ENCODE measurements around the gene VSIG4. TPM values are rescaled to one million over a fixed set of nuclear protein-coding genes. Genes with fewer than 3 reads are reported as not detected.

The VSIG4 gene
- total and polyA plus RNA-seq, 10 of the 15 experiments (the other 5 are each of a cell fraction or from before 2014, with no cell fraction given): 0.05 to 0.36 TPM; not detected in 8

DNA sequence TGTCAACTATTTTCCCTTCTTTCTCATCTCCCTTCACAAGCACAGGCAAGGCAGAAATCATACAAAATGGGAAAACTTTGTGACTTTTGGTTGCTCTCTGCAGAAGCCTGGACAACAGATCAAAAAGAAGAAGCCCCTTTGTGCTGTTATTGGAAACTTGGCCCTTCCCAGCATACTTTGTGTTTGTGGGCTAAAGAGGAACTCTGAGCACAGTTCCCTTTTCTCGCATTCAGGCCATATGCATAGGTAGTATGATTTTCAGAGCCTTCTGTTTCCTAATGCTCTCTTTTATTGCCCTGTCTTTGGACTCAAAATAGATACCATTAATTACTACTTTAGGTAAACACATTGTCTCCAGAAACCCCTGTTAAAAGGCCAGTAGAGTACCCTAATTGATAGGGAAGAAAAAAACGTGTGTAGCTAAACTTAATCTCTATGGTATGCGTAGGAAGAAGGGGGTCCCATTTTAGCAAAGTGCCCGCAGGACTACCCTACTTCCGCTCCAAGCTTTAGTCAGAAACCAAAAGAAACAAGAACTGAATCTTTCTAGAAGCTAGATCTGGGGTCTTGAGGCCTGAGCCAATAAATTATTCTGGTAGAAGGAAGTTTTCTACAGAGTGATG is 26.6 kb downstream of the VSIG4 start (continued):
- TF ChIP-seq, protein P1, sequence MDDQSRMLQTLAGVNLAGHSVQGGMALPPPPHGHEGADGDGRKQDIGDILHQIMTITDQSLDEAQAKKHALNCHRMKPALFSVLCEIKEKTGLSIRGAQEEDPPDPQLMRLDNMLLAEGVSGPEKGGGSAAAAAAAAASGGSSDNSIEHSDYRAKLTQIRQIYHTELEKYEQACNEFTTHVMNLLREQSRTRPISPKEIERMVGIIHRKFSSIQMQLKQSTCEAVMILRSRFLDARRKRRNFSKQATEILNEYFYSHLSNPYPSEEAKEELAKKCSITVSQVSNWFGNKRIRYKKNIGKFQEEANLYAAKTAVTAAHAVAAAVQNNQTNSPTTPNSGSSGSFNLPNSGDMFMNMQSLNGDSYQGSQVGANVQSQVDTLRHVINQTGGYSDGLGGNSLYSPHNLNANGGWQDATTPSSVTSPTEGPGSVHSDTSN (IDR thresholded peaks at IDR 0.05; ENCODE audit: insufficient replicate concordance, low read depth, low read length): no peak
- TF ChIP-seq, protein P2, sequence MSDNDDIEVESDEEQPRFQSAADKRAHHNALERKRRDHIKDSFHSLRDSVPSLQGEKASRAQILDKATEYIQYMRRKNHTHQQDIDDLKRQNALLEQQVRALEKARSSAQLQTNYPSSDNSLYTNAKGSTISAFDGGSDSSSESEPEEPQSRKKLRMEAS (IDR thresholded peaks at IDR 0.05; ENCODE audit: low read depth, low read length): no peak
- no peak for TF ChIP-seq HDAC6 (IDR thresholded peaks at IDR 0.05; ENCODE audit: unreplicated experiment)
- TF ChIP-seq, protein P3, sequence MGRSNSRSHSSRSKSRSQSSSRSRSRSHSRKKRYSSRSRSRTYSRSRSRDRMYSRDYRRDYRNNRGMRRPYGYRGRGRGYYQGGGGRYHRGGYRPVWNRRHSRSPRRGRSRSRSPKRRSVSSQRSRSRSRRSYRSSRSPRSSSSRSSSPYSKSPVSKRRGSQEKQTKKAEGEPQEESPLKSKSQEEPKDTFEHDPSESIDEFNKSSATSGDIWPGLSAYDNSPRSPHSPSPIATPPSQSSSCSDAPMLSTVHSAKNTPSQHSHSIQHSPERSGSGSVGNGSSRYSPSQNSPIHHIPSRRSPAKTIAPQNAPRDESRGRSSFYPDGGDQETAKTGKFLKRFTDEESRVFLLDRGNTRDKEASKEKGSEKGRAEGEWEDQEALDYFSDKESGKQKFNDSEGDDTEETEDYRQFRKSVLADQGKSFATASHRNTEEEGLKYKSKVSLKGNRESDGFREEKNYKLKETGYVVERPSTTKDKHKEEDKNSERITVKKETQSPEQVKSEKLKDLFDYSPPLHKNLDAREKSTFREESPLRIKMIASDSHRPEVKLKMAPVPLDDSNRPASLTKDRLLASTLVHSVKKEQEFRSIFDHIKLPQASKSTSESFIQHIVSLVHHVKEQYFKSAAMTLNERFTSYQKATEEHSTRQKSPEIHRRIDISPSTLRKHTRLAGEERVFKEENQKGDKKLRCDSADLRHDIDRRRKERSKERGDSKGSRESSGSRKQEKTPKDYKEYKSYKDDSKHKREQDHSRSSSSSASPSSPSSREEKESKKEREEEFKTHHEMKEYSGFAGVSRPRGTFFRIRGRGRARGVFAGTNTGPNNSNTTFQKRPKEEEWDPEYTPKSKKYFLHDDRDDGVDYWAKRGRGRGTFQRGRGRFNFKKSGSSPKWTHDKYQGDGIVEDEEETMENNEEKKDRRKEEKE (IDR thresholded peaks at IDR 0.05): no peak
- peak; percentile 72 for TF ChIP-seq NFIC (IDR thresholded peaks at IDR 0.05; ENCODE audit: low read depth, low read length)
- TF ChIP-seq CREM (IDR thresholded peaks at IDR 0.05; ENCODE audit: low read depth): no peak
- TF ChIP-seq IKZF2 (IDR thresholded peaks at IDR 0.05): peak; percentile 37 to 39; a peak in 2 of 4 replicates
- TF ChIP-seq TAF1 (IDR thresholded peaks at IDR 0.05; ENCODE audit: borderline replicate concordance, low read depth, low read length): no peak
- TF ChIP-seq, protein P4, sequence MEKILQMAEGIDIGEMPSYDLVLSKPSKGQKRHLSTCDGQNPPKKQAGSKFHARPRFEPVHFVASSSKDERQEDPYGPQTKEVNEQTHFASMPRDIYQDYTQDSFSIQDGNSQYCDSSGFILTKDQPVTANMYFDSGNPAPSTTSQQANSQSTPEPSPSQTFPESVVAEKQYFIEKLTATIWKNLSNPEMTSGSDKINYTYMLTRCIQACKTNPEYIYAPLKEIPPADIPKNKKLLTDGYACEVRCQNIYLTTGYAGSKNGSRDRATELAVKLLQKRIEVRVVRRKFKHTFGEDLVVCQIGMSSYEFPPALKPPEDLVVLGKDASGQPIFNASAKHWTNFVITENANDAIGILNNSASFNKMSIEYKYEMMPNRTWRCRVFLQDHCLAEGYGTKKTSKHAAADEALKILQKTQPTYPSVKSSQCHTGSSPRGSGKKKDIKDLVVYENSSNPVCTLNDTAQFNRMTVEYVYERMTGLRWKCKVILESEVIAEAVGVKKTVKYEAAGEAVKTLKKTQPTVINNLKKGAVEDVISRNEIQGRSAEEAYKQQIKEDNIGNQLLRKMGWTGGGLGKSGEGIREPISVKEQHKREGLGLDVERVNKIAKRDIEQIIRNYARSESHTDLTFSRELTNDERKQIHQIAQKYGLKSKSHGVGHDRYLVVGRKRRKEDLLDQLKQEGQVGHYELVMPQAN (conservative IDR thresholded peaks at IDR 0.05): no peak
- peak; percentile 52; the same call in 1 of the 2 replicates for TF ChIP-seq IKZF1 (conservative IDR thresholded peaks at IDR 0.05)
- TF ChIP-seq BCL11A (IDR thresholded peaks at IDR 0.05; ENCODE audit: low read depth, low read length): peak; percentile 38; the same call in 1 of the 2 replicates
- TF ChIP-seq EGR1 (IDR thresholded peaks at IDR 0.05; ENCODE audit: borderline replicate concordance in 1 of 2, low read depth in 2 of 2, low read length in 2 of 2): 0 out of 3 replicates have a peak, but pooled peaks of 1 of the 2 experiments have one; percentile 46
- TF ChIP-seq, protein P5, sequence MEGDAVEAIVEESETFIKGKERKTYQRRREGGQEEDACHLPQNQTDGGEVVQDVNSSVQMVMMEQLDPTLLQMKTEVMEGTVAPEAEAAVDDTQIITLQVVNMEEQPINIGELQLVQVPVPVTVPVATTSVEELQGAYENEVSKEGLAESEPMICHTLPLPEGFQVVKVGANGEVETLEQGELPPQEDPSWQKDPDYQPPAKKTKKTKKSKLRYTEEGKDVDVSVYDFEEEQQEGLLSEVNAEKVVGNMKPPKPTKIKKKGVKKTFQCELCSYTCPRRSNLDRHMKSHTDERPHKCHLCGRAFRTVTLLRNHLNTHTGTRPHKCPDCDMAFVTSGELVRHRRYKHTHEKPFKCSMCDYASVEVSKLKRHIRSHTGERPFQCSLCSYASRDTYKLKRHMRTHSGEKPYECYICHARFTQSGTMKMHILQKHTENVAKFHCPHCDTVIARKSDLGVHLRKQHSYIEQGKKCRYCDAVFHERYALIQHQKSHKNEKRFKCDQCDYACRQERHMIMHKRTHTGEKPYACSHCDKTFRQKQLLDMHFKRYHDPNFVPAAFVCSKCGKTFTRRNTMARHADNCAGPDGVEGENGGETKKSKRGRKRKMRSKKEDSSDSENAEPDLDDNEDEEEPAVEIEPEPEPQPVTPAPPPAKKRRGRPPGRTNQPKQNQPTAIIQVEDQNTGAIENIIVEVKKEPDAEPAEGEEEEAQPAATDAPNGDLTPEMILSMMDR (IDR thresholded peaks at IDR 0.05 in 2 of 3, conservative IDR thresholded peaks at IDR 0.05 in 1 of 3; ENCODE audit: control insufficient read depth in 2 of 3, extremely low read depth in 1 of 3, insufficient read depth in 1 of 3, low read depth in 3 of 3, low read length in 3 of 3): no peak
- TF ChIP-seq, protein P6, sequence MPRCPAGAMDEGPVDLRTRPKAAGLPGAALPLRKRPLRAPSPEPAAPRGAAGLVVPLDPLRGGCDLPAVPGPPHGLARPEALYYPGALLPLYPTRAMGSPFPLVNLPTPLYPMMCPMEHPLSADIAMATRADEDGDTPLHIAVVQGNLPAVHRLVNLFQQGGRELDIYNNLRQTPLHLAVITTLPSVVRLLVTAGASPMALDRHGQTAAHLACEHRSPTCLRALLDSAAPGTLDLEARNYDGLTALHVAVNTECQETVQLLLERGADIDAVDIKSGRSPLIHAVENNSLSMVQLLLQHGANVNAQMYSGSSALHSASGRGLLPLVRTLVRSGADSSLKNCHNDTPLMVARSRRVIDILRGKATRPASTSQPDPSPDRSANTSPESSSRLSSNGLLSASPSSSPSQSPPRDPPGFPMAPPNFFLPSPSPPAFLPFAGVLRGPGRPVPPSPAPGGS (IDR thresholded peaks at IDR 0.05; ENCODE audit: borderline replicate concordance, insufficient read depth, low read depth, low read length, poor library complexity, severe bottlenecking): no peak
- TF ChIP-seq BHLHE40 (IDR thresholded peaks at IDR 0.05; ENCODE audit: borderline replicate concordance in 1 of 2, low read depth in 2 of 2, low read length in 1 of 2): 0 out of 4 replicates have a peak, but pooled peaks have one; percentile 10 to 48
- no peak for TF ChIP-seq HDGF (IDR thresholded peaks at IDR 0.05)
- no peak for TF ChIP-seq MXI1 (IDR thresholded peaks at IDR 0.05; ENCODE audit: low read depth, low read length)

All from GM12878 (cell line).